IgD-negative memory B cell (primary cell): ENCODE measurements around the gene GRAP2. TPM values are rescaled to one million over a fixed set of nuclear protein-coding genes. Genes with fewer than 3 reads are reported as not detected.
A peak's percentile ranks its signal among the peaks of the same experiment; 100 is the strongest.

Experiments
- H3K27ac Mint-ChIP-seq, 3 donors: one replicate each; pipeline ENCODE4 v1.8.0; 2020 to 2022; ENCODE audit warnings: mild to moderate bottlenecking in 3 of 3, mixed read lengths in 3 of 3, moderate library complexity in 1 of 3
- H3K27me3 Mint-ChIP-seq: one replicate; pipeline ENCODE4 v1.8.0; 2021; ENCODE audit warnings: mixed read lengths
- H3K36me3 Mint-ChIP-seq: one replicate; pipeline ENCODE4 v1.8.0; 2020; ENCODE audit warnings: mild to moderate bottlenecking, mixed read lengths
- H3K4me1 Mint-ChIP-seq, 3 donors: one replicate each; pipeline ENCODE4 v1.8.0; 2020 to 2022; ENCODE audit warnings: mixed read lengths in 3 of 3, mild to moderate bottlenecking in 1 of 3
- H3K4me3 Mint-ChIP-seq, 4 donors: one replicate each; pipeline ENCODE4 v1.8.0; 2020 to 2022; ENCODE audit warnings: mild to moderate bottlenecking in 4 of 4, mixed read lengths in 4 of 4, moderate library complexity in 3 of 4
- H3K9me3 Mint-ChIP-seq, 3 donors: one replicate each; pipeline ENCODE4 v1.8.0; 2020 to 2021; ENCODE audit warnings: mixed read lengths in 3 of 3, mild to moderate bottlenecking in 1 of 3
- polyA plus RNA-seq: library from polyadenylated mRNA; unstranded; fragments of 300-500 nt; fragmentation: Illumina TruSeq; gene quantifications from one replicate; pipeline ENCODE4 v1.2.3, GENCODE V29; 2021

Gene GRAP2
- polyA plus RNA-seq, 1 donor from 2014 or later: 11.8 TPM

DNA sequence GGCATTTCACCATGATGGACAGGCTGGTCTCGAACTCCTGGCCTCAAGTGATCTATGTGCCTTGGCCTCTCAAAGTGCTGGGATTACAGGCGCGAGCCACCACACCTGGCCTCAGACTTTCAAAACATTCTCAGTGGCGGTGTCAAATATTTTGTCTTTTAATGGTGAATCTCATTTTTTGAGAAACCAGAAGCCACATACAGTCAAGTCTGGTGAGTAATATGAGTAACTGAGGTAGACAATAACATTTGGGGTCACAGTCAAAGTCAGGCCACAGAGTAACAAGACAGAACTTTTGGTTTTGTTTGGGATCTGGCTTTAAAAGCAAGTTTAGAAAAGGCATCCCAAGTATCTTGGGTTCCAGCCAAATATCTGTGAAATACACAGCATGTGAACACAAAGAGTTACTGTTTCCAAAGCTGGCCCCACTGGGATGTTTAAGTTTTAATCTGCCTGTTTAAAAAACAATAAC, 53.7 kb downstream of the GRAP2 start:
- Mint-ChIP-seq H3K27ac (no peak overlapping the region), H3K4me1 (peaks cover 30 to 34% (median 30%) of the 10 kb centered on the region in 3 donors), H3K9me3 (no peaks in the 10 kb centered on the region), H3K4me3 (no peak overlapping the region), H3K36me3 (peaks cover 5% of the 10 kb centered on the region), H3K27me3 (peaks cover 19% of the 10 kb centered on the region)

DNA sequence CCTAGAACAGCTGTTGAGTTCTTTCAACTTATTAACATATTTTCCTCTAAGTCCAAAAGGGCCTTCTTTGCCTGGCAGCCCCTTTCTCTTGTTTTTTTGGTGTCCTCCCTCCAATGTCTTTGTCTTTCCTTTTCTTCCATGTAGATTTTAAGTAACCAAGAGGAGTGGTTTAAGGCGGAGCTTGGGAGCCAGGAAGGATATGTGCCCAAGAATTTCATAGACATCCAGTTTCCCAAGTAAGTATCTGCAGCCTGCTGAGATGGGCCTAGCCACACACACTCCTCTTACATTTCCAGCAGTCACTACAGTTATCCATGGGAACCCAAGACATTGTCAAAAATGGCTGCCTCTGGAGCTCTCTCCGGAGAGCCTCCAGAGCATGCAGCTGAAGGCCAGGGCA, 54.8 kb downstream of the GRAP2 start:
- peak overlapping the region in 1 of 4 donors; percentile 28 for H3K4me3 Mint-ChIP-seq
- no peak overlapping the region for H3K27ac Mint-ChIP-seq
- peaks cover 8% of the 10 kb centered on the region for H3K36me3 Mint-ChIP-seq
- H3K4me1 Mint-ChIP-seq: peaks cover 21 to 26% (median 24%) of the 10 kb centered on the region in 3 donors
- peaks cover 25% of the 10 kb centered on the region for H3K27me3 Mint-ChIP-seq
- H3K9me3 Mint-ChIP-seq: no peaks in the 10 kb centered on the region

DNA sequence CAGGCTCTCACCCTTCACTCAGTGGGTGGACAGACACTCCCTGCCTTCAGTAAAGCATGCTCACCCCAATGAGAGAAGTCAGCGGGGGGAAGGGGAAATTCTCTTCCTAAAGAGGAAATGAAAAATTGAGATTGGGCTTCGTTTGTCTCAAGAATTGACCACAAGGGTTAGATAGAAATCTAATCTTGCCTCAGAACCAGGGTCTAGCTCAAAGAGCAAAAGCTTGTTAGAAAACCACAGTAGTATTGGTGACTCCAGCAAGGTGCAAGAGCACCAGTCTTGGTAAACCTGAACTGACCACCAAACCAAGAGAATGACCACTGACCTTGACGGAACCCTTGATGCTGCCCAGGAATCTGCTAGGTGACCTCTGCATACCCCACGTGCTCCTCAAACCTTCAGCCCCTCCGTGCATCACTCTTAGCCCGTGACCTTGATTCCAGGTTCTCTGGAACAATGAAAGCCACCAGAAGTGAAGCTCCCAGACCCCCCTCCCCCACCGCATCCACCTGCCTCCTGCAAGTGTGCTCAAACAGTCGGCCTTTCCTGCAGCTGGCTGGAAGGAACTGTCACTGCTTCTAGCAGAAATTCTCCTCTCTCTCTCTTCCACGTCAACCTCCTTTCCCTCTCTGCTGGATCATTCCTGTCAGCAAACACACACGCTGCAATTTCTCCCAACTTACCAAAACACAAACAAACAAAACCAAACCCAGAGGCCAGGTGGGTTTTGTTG, 56.2 kb downstream of the GRAP2 start:
- H3K27ac Mint-ChIP-seq: peak overlapping the region in 1 of 3 donors; percentile 8
- H3K27me3 Mint-ChIP-seq: peaks cover 28% of the 10 kb centered on the region
- peak overlapping the region in 2 of 4 donors; percentile 72 to 83 for H3K4me3 Mint-ChIP-seq
- H3K36me3 Mint-ChIP-seq: peaks cover 9% of the 10 kb centered on the region
- H3K9me3 Mint-ChIP-seq: no peaks in the 10 kb centered on the region
- H3K4me1 Mint-ChIP-seq: peaks cover 16 to 21% (median 17%) of the 10 kb centered on the region in 3 donors

DNA sequence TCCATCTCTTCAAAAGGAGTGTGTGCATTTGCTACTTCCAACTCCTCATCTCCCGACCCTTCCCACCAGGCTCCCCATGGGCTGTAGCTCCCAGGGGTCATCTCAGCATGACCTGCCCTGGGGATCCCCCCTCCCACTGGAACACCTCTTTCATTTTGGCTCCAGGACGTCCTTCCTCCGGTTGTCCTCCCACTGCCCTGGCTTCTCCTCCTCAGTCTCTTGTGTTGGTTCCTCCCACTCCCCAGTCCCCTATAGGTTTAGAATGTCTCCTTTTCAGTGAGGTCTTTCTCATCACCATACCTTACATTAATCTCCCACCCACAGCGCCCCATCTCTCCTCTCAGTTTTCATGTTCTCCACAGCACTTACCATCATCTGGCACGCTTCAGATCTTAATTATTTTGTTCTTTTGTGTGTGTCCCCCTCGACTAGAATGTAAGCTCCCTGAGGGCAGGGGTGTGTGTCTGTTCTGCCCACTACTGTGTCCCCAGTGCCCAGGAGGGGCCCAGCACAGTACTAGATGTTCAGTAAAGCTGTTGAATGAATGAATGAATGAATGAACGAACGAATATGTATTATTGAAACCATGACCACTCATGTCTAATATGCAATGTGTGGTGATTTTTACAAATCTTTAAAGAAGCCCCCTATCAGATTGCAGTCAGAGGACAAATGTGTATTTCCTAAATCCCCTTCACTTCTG, 57.3 kb downstream of the GRAP2 start:
- no peaks in the 10 kb centered on the region for H3K9me3 Mint-ChIP-seq
- H3K27me3 Mint-ChIP-seq: peaks cover 26% of the 10 kb centered on the region
- H3K4me1 Mint-ChIP-seq: peaks cover 14 to 19% (median 15%) of the 10 kb centered on the region in 3 donors
- no peak overlapping the region for H3K27ac Mint-ChIP-seq
- H3K36me3 Mint-ChIP-seq: peaks cover 10% of the 10 kb centered on the region
- H3K4me3 Mint-ChIP-seq: peak overlapping the region in 1 of 4 donors; percentile 12

DNA sequence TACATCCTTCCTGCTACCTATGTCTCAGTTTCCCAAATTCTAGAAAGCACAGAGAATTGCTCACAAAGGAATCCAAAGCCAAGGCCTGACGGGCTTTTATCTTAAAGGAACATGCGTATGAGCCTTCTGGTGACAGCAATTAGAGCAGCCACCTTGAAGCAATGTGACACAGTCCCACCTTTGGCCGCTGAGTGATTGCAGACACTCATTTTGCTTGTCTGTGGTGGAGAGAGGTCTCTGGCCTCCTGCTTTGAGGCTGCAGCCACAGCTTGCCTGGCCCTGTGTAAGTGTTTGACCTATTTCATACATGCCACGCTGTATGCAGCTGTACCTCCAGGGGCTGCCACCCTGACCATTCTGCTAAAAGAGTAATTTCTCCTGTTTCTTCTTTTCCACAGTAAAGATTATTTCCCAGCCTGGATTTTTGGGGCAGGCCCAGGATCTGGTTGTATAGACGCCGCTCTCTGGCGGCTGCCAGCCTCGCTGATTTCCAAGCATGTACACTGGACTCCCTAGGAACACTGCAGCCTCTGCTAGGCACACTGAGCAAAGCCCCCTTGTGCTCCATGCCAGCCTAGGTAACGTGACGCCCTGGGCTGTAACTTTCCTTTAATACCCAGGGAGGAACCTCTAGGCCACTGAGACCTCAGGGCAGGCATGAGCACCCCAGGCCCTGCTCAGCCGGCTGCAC, 58.2 kb downstream of the GRAP2 start:
- H3K36me3 Mint-ChIP-seq: peaks cover 11% of the 10 kb centered on the region
- H3K27ac Mint-ChIP-seq: peak overlapping the region in 1 of 3 donors; percentile 68
- H3K4me1 Mint-ChIP-seq: peaks cover 12 to 16% (median 15%) of the 10 kb centered on the region in 3 donors
- H3K4me3 Mint-ChIP-seq: no peak overlapping the region
- no peaks in the 10 kb centered on the region for H3K9me3 Mint-ChIP-seq
- peaks cover 22% of the 10 kb centered on the region for H3K27me3 Mint-ChIP-seq

DNA sequence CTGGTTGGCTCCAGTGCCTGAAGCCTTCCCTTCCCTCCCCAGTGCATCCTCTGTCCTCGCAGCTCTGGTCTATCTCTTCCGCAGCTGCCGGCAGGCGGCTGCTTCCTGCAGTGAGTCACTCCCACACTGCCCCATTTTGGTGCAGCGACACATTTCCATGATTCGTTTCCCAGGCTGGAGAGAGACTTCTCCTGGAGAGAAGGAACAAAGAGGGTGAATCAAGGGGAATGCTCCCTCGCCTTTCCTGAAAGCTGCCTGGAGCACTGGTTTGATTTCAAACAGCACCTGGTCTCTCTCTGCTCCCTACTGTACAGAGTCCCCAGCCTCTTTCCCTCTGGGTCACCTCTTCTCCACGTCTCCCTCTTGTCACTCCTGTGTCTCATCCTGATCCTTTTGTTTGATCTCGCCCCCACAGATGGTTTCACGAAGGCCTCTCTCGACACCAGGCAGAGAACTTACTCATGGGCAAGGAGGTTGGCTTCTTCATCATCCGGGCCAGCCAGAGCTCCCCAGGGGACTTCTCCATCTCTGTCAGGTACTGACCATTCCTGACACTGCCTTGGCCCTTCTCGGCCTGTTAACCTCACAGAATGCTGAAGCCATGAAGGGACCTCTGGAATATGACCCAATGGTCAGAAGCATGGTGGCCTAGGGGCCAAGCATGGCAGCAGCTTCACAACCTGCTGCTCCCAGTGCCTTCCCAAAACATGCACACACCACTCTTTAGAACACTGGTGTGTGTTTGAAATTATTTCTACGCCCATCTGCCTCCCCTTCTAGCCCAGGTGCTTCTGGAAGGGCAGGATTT, 59.0 kb downstream of the GRAP2 start, which contains the start of gene TMA7B:
TSS of gene TMA7B (plus strand) at position 758 of the 808 bp plus-strand sequence. CDS start 3,978 bp downstream, outside the sequence.
- H3K27ac Mint-ChIP-seq: peak within 1 kb of the TSS; percentile 63 to 74 (median 68)
- H3K4me1 Mint-ChIP-seq: peaks cover 12 to 16% (median 15%) of the 10 kb centered on the region in 3 donors
- peaks cover 25% of the 10 kb centered on the region for H3K27me3 Mint-ChIP-seq
- H3K9me3 Mint-ChIP-seq: no peaks in the 10 kb centered on the region
- peaks cover 11% of the 10 kb centered on the region for H3K36me3 Mint-ChIP-seq
- peak within 1 kb of the TSS in 2 of 4 donors; percentile 41 for H3K4me3 Mint-ChIP-seq

DNA sequence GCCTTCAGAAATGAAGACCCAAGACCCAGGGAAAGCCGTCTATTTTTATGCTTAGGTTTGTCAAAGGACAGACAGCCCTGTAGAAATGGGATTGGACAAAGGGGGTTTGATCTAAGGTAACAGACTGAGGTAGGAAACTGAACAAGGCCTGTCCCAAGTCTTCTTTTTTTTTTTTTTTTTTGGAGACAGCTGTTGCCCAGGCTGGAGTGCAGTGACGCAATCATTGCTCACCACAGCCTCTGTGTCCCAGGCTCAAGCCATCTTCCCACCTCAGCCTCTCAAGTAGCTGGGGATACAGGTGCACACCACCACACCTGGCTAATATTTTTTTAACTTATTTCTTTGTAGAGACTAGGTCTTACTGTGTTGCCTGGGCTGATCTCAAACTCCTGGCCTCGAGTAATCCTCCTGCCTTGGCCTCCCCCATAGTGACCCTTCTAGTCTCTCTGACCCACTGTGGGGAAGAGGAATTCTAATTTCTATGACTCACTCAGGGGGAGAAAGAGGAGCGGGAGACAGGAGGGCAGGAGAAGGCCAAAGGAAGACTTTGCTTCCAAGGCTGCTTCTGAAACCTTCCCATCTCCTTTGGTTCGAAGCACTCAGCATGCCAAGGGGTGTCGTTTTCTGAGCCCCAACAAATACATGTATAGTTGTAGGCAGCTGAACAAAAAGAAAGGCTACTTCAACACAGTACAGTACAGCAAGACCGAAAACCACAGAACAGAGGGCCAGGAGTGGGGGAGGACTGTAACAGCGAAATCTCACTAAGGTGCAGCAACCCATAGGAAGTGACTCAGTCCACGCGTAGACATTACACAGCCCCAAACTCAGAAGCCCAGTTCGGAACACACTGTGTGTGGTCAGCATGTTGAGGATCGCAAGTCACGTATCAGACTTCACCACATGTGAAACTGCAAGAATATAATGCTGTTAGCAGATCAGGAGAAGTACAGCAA, 60.2 kb downstream of the GRAP2 start:
- H3K36me3 Mint-ChIP-seq: peaks cover 11% of the 10 kb centered on the region
- peak overlapping the region in 1 of 4 donors; percentile 66 for H3K4me3 Mint-ChIP-seq
- peaks cover 12 to 16% (median 15%) of the 10 kb centered on the region in 3 donors for H3K4me1 Mint-ChIP-seq
- H3K27me3 Mint-ChIP-seq: peaks cover 27% of the 10 kb centered on the region
- H3K9me3 Mint-ChIP-seq: no peaks in the 10 kb centered on the region
- peak overlapping the region in 1 of 3 donors; percentile 74 for H3K27ac Mint-ChIP-seq

DNA sequence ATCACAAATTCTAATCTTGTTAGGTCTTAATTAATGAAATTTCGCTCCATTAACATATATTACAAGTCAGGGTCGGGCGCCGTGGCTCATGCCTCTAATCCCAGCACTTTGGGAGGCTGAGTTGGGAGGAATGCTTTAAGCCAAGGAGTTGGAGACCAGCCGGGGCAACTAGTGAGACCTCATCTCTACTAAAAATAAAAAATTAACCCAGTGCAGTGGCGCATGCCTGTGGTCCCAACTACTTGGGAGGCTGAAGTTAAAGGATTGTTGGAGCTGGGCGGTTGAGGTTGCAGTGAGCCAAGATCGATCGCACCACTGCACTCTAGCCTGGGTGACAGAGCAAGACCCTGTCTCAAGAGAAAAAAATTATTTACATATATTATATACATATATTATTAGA, 61.2 kb downstream of the GRAP2 start:
- H3K4me3 Mint-ChIP-seq: peak overlapping the region in 1 of 4 donors; percentile 66
- peaks cover 7 to 11% (median 11%) of the 10 kb centered on the region in 3 donors for H3K4me1 Mint-ChIP-seq
- H3K36me3 Mint-ChIP-seq: peaks cover 8% of the 10 kb centered on the region
- H3K27me3 Mint-ChIP-seq: peaks cover 23% of the 10 kb centered on the region
- H3K9me3 Mint-ChIP-seq: no peaks in the 10 kb centered on the region
- H3K27ac Mint-ChIP-seq: no peak overlapping the region

DNA sequence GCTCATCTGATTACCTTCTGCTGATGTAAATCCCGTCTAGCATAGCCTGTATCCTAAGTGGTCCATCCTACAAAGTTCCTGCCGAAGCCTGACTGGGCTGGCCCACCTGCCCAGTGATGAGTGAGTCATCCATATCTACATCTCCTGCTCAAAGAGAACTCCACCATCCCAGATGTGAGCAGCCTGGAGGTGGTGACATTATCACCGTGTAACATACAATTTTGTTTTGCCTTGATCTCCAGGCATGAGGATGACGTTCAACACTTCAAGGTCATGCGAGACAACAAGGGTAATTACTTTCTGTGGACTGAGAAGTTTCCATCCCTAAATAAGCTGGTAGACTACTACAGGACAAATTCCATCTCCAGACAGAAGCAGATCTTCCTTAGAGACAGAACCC, 64.9 kb downstream of the GRAP2 start:
- Mint-ChIP-seq H3K36me3 (peaks cover 8% of the 10 kb centered on the region), H3K27me3 (peaks cover 15% of the 10 kb centered on the region), H3K4me3 (no peak overlapping the region), H3K27ac (no peak overlapping the region), H3K9me3 (no peaks in the 10 kb centered on the region), H3K4me1 (peaks cover 2 to 6% (median 3%) of the 10 kb centered on the region in 3 donors)

DNA sequence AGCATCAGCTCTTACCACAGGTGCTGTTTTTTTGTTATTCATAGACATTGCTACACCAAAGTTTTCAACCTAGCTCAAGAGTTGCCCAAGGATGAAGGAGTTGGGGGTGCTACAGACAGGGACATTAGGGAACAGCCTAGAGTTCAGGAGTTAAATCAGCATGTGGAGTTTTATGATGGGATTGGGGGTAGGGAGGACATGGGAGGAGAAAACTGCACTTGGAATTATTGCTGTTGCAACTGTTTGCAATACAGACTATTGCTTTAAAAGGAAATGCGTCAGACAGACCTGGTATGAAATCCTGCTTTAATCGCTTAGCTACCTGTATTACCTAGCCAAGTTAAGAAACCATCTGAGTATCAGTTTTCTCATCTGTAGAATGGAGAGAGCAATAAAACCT, 65.6 kb downstream of the GRAP2 start:
- no peak overlapping the region for H3K4me3 Mint-ChIP-seq
- peaks cover 13% of the 10 kb centered on the region for H3K27me3 Mint-ChIP-seq
- no peaks in the 10 kb centered on the region for H3K9me3 Mint-ChIP-seq
- peaks cover 2 to 5% (median 3%) of the 10 kb centered on the region in 3 donors for H3K4me1 Mint-ChIP-seq
- H3K27ac Mint-ChIP-seq: no peak overlapping the region
- H3K36me3 Mint-ChIP-seq: peaks cover 8% of the 10 kb centered on the region

DNA sequence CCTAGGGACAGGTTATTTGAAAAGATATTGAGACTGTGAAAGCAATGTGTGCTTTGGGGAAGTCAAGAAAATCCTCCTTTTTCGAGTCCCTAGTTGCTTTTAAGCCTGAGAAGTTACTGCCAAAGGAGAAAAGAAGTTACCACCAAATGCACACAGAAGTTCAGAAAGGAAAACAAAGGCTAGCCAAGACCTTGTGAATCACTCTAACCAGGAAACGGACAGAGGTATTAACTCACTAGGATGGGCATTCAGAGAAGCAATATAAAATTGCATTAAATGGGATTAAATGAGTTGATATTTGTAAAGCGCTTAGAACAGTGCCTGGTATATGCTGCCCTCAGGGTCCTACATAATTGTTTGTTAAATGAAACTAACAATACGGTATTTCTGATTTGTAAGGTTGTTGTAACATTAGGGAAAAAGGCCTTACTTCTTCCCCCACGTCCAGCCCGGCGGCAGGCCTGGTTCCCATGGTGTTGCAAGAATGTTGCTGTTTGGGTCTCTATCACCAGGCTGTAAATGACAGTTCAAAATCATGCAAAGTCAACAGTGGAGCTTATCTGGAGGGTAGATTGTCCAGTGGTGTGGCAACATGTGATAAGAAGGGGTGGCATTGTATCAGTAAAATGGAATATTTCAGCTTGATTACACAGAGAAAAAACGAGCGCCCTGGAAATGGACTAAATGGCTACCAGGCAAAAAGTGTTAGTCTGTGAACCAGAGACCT, 66.4 kb downstream of the GRAP2 start:
- peaks cover 8% of the 10 kb centered on the region for H3K36me3 Mint-ChIP-seq
- no peak overlapping the region for H3K4me3 Mint-ChIP-seq
- H3K9me3 Mint-ChIP-seq: no peaks in the 10 kb centered on the region
- H3K4me1 Mint-ChIP-seq: no peaks in the 10 kb centered on the region
- peaks cover 11% of the 10 kb centered on the region for H3K27me3 Mint-ChIP-seq
- peak overlapping the region in 1 of 3 donors; percentile 43 for H3K27ac Mint-ChIP-seq

DNA sequence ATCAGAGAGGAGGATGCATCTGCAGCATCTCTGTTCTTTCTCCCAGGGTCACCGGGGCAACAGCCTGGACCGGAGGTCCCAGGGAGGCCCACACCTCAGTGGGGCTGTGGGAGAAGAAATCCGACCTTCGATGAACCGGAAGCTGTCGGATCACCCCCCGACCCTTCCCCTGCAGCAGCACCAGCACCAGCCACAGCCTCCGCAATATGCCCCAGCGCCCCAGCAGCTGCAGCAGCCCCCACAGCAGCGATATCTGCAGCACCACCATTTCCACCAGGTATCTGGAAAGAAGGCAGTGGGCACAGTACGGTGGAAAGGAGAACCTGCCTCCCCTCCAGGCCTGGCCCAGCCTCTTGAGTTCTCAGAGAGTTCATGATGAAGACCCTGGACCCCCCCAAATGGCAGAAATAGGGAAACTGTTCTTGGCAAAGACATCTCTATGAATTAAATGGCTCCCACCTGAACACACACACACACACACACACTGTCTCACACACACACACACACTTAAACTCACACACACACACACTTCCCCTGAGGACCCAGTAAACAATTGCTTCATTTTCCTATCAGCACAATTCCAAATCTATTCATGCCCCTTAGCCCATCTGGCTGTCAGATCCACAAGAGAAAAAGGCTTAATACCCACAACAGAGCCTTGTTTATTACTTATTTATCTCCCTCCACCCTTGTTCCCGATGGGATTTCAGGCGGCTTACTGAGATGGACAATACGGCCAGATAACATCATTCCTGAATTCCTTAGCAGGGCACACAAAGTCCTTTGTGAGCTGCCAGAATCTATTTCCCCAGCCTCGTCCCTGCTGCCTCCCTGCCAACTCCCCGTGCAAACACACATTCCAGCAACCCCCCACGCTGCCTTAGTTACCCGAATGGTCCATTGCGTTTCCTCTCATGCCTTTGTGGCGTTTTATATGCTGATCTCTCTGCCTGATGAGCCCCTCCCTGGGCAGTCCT, 67.4 kb downstream of the GRAP2 start:
- H3K4me1 Mint-ChIP-seq: no peaks in the 10 kb centered on the region
- H3K36me3 Mint-ChIP-seq: peaks cover 6% of the 10 kb centered on the region
- H3K27ac Mint-ChIP-seq: no peak overlapping the region
- H3K4me3 Mint-ChIP-seq: no peak overlapping the region
- H3K9me3 Mint-ChIP-seq: no peaks in the 10 kb centered on the region
- H3K27me3 Mint-ChIP-seq: peaks cover 11% of the 10 kb centered on the region
